IPS DF 4.7 (cell line): ENCODE measurements around the gene PKD2.
"Not testable (repeated sequence)": the region's sequence is repeated elsewhere in the genome, so short reads cannot be mapped to it uniquely, and the experiment has no call there.

Experiments
- DNase-seq: peaks from one replicate; pipeline ENCODE4 v3.0.0-alpha.2; 2013; ENCODE audit warnings: low spot score; ENCODE audit errors: extremely low read depth

PKD2 gene

GRCh38 chr4:88109123-88109881 is 101.9 kb downstream of the PKD2 start:
- no peak for DNase-seq

GRCh38 chr4:88110826-88111225 is 103.4 kb downstream of the PKD2 start:
- DNase-seq, result no peak

GRCh38 chr4:88112856-88113255 is 105.4 kb downstream of the PKD2 start:
- DNase-seq, result no peak

GRCh38 chr4:88115587-88115986 is 108.2 kb downstream of the PKD2 start:
- DNase-seq, result no peak

DNA sequence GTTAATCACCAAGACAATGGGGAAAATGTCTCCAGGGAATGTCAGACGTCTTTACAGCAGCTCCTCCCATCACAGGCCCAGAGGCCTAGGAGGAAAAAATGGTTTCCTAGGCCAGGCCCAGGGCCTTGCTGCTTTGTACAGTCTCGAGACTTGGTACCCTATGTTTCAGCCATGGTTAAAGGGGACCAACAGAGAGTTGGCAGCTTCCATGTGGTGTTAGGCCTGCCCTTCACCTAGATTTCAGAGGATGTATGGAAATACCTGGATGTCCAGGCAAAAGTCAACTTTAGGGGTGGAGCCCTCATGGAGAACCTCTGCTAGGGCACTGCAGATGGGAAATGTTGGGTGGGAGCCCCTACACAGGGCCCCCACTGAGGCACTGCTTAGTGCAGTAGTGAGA is 112.5 kb downstream of the PKD2 start:
- DNase-seq, result no peak

- not testable (repeated sequence) for DNase-seq
These were observed 114.8 kb downstream of the PKD2 start for GRCh38 chr4:88122260-88122659.
